ENCODE results near the gene CCDC134.
A peak's percentile ranks its signal among the peaks of the same experiment; 100 is the strongest.

The CCDC134 gene

DNA sequence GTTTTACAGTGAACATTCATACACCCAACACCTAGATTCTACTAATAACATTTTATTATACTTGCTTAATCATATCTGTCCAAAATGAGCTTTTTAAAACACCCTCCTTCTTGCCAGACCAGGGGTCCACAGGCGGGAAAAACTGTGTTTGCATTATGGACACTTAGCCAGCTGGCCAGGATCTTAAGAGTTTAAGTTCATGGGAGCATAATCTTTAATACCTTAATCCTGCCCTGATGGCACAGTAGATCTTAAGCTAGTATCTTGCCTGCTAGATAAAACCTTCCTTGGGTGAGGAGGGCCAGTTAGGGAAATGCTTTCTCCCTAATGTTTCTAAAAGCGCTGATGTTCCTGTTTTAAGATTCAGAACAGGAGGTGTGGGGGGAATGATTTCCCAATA lies 13.1 kb upstream of the CCDC134 start:
- DNase-seq, result no peak

DNA sequence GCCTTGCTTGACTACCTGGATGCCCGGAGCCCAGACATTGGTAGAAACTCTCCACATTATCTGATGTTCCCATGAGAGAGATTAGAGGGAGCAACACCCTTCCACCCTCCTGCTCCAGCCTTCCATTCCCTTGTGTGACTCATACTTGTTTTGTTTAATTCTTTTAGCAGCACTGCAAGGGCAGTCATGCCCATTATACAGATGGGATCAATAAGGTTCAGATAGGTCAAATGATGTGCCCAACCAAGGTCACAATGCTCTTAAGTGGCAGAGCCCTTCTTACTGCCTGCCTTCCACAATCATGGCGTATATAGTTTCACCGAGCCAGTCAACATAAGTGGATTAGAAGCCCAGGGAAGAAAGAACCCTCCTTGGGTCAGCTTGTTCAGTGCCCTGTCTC lies 6.6 kb upstream of the CCDC134 start:
- DNase-seq, result no peak

DNA sequence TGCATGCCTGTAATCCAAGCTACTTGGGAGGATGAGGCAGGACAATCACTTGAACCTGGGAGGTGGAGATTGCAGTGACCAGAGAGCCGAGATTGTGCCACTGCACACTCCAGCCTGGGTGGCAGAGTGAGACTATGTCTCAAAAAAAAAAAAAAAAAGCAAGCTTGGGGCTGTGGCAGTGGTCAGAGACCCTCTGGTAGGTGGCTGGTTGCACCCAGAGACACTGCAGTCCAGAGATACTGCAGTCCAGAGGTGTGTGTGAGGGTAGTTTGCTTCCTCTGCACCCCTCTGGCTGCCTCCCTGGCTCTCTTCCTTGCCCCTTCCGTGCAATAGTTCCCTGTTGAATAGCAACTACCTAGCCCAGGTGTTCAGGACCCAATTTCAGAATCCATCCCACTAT lies 1.7 kb upstream of the CCDC134 start:
- no peak for DNase-seq

DNA sequence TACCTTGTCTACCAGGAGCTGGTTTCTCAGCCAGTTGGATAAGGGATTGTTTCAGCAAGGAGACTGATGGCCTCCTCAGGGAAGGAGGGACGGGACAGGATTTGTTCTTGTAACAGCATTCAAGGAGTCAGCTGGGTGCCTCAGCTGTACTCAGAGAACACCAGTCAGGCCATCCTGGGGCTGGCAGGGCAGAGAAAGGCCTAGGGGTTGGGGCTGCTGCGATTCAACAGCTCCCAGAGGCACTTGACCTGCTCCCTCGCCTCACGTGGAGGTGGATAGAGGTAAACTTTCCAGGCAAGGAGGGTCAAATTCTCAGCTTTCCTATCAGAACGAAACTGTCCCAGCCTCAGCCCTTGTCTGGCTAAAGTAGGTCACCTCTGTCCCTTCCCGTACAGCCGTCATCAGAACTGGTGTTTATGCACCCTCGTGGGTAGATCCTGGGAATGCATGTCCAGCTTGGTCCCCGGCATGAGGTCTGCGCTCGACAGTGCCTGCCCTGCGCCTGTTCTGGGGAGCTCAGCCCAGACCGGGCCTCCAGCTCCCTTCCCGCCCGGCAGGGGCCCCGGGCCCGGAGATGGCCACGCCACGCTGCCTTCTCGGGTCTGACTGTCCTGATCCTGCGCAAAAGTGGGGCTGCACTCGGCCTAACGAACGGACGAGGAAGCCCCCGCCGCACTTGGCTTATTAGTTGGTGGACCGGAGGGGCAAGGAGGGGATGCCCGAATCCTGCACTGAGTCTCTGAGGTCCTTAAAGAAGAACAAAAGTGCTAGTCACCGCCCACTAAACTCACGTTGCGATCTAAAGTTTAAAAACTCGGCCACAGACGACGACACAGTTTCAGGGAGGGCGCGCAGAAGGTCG lies 762 bp upstream of the CCDC134 start:
- DNase-seq, result no peak

DNA sequence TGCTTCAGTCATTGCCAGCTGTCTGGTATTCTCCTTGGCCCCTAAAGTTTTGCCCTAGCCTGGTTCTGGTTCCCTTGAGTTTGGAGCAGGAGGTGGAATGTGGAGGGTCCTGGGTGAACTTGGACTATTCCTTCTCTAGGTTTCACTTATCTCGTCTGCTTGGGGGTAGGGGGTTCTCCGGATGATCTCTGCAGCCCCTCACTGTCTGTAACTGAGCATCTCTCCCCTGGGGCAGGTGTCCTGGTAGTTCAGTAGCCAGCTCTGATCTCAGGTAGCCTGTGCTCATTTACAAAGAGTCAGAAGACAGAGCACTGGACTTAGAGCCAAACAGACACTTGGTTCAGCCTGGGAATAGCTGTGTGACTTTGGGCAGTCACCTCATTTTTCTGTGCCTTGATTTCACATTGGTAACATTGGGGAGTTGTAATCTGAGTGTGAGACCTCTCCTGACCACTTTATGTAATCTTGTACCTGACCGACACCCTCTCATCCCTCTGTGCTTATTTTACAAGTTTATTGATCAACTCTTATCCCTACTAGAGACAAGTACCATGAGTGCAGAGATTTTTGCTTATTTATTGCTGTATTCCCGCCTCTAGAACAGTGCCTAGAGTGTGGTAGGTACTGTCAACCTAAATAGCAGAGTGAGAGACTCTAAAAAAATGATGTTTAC lies 804 bp downstream of the CCDC134 start:
- DNase-seq, result no peak

DNA sequence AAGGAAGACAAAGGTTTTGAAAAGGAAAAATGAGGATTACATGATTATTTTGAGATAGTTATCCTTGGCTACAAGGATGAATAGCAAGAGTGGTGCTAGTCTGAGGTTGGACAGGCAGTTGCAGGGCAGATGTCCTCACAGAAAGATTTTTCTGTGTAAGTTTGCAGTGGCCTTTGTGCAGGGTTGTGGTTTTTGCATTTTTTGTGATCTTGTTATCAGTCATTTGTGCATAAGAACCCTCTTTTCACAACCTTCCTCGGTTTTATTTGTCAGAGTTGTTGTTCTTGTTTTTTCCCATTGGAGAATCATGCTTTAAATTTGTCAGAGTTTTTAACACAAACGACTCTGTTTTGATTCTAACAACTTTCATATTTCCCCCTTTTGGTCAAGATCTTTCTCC lies 1.4 kb downstream of the CCDC134 start:
- no peak for DNase-seq

DNA sequence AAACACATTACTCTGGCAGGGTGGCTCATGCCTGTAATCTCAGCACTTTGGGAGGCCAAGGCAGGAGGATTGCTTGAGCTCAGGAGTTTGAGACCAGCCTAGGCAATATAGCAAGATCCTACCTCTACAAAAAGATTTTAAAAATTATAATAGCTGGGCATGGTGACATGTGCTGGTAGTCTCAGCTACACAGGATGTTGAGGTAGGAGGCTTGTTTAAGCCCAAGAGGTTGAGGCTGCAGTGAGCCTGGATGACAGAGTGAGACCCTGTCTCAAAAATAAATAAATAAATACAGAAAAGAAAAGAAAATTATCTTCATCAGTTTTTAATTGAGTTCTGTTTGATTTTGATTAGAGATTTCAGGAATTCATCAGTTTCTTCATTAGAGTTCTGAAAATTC lies 5.2 kb downstream of the CCDC134 start:
- DNase-seq, result no peak

DNA sequence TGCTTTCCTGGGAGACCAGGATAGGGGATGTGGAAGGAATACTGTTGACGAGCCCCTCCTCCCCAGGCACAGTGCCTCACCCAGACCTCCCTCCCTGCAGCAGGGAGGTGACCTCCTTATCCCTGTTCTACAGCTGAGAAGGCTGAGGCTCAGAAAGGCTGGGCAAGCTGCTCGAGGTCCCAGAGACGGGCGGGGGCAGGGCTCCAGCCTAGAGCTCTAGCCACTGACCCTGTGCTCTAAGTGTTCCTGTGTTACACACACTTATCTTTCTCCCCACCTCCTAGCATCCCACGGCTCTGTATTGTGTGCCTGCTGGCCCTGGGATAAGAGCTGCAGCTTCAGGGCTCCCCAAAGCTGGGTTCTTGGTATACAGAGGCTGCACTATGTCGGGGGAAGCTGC lies 7.9 kb downstream of the CCDC134 start:
- no peak for DNase-seq

DNA sequence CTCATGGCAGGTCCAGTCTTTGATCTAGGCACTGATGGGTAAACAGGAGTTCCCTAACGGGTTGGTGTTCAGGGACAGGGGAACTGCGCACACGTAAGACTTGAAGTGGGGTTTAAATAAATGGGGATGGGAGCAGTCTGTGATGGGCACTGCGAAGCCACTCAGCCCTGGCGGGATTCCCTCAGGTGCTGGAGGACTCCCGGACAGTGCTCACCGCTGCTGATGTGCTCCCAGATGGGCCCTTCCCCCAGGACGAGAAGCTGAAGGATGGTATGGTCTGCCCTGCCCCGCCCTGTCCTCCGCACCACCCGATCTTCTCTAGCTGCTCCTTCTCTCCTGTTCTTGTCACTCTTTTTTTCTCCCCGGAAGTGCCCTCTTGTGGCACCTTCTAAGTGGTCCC lies 9.5 kb downstream of the CCDC134 start:
- no peak for DNase-seq

DNA sequence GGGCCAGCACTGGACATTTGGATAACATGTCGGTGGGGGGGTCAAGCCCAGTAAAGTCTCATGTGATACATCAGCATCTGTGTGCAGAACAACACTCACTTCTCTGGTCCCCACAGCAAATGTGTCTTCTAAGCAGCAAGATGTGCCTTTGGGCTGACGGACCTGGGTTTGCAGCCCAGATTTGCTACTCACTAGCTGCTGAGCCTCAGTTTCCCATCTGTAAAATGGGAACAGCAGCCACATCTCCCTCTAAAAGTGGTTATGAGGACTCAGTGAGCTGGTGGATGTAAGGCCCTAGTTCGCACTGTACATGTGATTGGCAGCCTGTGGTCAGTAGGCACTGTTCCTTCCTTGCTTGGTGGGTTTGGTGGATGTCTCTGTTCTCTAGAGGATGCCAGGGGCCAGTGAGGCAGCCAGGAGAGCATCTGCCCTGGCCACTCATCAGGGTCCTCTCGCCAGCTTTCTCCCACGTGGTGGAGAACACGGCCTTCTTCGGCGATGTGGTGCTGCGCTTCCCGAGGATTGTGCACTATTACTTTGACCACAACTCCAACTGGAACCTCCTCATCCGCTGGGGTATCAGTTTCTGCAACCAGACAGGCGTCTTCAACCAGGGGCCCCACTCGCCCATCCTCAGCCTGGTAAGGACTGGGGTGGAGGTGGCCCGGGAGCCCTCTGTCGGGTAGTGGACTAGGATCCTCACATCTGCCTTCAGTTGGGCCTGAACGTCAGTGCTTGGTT lies 12.5 kb downstream of the CCDC134 start:
- no peak for DNase-seq

DNA sequence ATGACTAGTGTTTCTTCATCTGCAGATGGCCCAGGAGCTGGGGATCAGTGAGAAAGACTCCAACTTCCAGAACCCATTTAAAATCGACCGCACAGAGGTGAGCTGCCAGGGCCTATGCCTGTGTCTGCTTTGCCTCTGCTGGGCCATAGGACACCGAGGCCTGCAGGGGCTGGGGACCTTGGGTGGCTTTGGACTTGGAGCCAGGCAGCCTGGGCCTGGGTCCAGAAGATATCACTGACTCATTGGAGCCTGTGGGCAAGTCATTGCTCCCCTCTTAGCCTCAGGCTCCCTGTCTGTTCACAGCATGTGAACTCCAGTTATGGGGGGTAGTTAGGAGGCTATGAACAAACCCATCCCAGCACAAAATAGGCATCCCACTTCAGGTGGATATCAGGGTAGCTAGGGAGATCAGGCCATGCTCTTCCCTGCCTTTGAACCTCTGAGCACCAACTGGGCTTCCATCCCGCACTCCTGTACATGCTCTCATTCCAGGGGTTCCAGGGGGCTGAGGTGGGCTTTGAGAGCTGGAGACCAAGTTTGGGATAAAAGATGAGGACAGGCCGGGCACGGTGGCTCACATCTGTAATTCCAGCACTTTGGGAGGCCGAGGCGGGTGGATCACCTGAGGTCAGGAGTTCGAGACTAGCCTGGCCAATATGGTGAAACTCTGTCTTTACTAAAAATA lies 13.4 kb downstream of the CCDC134 start:
- DNase-seq, result no peak

DNA sequence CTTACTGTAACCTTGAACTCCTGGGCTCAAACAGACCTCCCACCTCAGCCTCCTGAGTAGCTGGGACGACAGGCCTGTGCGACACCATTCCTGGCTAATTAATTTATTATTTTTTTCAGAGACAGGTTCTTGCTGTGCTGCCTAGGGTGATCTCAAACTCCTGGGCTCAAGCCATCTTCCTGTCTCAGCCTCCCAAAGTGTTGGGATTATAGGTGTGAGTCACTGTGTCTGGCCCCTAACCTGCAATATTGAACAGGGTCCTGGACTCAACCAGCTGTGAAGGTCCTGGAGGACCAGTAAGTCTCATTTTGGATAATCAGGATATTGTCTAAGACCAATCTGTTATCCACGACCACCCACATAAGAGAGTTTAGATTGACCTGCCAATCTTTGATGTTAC lies 15.2 kb downstream of the CCDC134 start:
- DNase-seq, result no peak

DNA sequence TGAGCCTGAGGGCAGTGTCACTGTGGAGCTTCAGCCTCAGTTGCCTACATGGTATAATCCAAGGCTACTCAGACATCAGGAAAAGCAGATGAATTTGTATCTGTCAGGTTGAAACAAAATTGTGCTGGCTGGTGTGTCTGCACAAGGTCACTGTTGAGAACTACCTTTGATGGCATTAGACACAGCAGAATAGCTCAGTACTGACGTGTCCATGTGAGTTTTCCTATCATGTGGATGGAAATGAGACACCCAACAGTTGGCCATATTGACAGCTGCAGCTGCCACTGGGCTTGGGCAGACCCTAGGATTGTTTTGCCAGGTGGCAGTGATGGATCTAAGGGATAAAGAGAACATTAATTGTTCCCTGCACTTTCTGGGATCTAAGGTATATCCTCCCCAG lies 15.8 kb downstream of the CCDC134 start:
- DNase-seq, result no peak

DNA sequence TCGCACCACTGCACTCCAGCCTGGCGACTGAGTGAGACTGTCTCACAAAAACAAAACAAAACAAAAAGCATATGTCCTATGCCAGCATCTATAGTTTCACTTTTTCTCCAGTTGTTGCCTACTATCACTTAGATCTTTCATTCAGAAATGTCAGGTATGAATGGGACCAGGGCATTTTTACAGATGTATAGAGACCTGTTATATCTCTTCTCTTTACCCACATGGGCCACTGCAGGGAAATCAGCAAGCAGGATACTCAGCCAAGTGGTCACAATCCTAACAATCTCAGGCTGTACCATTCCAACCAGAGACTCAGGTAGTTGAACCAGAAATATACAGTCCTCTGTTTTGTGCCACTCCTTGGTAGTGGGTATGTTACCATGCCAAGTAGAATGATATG lies 16.4 kb downstream of the CCDC134 start:
- no peak for DNase-seq

DNA sequence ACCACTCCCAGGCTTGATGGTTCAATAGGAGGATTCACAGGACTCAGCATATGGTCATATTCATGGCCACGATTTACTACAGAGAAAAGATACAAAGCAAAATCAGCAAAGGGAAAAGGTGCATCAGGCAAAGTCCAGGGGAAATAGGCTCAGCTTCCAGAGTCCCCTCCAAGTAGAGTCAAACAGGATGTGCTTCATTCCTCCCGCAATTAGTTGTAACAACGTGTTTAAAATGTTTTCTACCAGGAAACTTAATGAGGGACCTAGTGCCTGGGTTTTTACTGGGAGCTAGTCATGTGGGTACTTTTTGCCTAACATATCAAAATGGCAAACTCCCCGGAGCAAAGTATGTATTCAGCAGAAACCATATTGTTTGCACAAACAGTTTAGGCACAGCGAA lies 17.5 kb downstream of the CCDC134 start:
- DNase-seq, result no peak

DNA sequence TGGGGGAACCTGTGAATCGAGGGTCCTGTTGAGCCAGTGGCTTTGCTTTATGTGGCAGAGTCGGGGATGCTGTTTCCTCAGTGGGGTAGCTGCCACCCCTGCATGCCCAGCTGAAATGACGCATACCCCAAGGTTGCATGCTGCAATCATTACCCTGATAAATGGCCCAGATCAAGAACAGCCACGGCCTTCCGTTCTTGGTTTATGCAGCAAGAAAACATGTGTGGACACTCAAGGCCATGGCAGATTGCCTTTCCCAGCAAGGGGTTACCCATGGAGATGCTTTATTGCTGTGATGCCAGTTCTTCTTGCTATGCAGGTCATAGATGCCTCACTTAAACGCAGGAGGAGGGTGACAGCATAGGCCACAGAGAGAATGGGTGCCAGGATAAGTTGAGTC lies 18.1 kb downstream of the CCDC134 start:
- DNase-seq, result no peak

DNA sequence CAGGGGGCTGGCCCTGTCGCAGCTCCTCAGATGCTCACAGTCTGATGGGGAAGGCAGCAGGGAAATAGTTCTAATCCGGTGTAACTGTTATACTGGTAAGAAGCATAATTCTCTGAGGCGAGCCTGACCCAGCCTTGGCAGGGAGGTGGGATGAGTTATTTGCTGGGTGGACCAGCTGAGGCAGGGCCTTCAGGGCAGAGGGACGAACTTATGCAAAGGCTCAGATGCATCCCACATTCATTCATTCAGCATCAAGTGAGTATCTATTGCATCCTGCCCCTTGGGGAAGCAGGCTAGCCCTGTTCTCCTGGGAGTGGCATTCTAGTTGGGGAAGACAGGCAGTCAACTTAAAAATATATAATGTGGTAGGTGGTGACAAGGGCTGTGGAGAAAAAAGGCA lies 18.8 kb downstream of the CCDC134 start:
- no peak for DNase-seq

DNA sequence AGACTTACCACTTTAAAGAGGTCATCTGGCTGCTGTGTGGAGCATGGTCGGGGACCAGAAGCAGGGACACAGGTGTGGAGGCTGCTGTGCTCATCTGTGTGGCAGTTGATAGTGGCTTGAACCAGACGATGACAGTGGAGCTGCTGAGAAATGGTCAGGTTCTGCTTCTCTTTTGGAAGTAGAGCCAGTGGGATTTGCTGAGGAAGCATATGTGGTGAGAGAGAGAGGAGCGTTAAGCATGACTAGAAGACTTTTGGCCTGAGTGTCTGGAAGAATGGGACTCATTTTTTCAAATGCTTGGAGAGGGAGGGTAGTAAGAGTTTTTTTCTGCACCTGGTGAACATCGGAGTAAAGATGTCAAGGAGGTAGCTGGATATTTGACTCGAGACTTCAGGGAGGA lies 20.0 kb downstream of the CCDC134 start:
- no peak for DNase-seq

DNA sequence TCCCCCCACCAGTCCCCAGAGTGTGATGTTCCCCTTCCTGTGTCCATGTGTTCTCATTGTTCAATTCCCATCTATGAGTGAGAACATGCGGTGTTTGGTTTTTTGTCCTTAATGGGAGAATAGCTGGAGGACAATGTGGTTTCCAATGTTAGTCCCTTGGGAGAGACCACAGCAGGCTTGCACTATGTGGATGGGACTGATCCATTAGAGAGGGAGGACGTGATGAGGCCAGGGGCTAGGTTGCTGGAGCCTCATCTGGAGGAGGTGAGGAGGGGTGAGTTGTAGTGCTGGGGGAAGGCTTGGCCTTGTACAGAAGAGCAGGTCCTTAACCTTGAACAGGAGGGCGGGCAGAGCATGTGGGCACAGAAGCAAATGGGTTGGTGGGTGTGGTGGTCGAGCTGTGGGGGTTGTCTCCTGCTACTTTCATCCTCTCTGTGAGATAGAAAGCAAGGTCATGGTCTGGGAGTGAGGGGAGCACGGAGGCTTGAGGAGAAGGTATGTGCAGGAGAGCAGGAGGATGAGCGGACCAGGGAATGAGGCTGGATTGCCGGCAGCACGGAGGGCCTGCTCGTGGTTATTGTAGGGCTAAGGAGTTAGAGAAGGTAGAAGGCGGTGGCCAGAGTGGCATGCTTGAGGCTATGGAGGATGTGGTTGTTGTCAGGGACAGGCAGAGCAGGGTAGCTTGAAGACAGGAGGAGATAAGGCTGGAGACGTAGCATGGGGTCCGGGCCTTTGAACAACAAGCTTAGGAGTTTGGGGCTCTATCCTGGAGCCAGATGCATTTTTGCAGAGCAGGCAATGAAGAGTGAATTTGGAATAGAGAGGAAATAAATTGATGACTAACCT lies 21.2 kb downstream of the CCDC134 start:
- no peak for DNase-seq

DNA sequence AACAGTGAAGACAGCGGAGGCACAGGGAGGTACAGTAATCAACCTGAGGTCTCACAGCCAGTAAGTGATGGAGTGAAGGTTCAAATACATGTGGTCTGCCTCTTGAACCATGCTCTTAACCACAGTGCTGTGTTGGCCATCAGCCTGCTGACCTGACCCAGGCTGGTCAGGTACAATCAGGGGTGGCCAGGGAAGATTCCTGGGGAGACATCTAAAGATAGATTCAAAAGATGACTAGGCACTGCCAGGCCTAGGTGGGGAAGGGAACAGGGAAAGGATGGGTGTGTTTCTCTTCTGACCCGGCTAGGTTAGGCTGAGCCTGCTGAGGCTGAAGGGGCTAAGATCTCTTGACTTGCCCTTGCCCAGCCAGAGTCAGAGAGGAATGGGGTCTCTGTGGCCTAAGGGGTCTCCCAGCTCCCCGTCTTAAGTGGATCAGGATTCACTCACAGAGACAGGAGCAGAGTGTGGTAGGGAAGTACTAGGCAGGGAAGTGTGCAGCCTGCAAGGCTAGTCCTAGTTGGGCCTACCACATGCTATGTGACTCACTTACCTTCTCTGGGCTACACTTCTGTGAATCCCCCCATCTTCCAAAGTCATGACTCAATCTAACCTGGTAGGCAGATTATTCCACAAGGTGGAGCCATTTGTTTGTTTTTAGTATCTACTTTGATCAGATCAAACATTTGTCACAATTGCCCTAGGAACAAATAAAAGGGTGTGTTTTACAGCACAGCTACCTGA lies 22.0 kb downstream of the CCDC134 start:
- DNase-seq, result peak; percentile 63

DNA sequence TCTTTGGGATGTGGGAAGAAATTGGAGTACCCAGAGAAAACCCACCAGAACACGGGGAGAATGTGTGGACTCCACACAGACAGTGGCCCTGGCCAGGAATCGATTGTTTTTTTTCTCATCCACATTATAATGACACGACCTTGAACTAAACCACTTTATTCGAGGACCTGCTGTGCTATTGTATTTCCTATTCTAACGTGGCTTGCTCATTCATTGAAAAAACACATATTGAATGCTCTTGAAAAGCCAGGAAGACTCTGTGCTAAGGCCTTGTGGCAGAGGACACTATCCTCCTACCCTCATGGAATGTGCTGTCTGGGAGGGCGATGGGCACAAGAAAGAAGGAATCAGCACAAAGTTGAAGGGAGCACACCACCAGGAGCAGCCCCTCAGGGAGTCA lies 23.3 kb downstream of the CCDC134 start:
- DNase-seq, result no peak

DNA sequence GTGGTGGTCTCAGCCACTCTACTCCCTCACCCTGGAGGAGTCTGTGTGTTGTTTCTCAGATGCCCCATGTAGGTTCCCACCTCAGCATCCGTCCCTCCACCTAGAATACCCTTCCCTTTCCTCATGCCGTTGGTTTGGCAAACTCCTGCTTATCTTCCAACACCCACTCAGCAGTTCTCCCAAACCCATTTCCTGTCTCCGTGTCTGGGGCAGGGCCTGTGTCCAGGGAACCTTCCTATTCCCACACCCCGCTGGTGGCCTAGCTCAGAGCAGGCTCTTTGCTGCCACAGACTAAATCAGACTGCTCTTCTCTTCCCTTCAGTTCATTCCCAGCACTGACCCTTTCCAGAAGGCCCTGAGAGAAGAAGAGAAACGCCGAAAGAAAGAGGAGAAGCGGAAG lies 24.9 kb downstream of the CCDC134 start:
- no peak for DNase-seq

Measured in stimulated activated CD4-positive, alpha-beta T cell treated with anti-CD3 and anti-CD28 coated beads, Interleukin-4, amount 100 ng/mL, for 24 hours (primary cell).